ENCODE results near the gene MAP3K4.

MAP3K4 gene

DNA sequence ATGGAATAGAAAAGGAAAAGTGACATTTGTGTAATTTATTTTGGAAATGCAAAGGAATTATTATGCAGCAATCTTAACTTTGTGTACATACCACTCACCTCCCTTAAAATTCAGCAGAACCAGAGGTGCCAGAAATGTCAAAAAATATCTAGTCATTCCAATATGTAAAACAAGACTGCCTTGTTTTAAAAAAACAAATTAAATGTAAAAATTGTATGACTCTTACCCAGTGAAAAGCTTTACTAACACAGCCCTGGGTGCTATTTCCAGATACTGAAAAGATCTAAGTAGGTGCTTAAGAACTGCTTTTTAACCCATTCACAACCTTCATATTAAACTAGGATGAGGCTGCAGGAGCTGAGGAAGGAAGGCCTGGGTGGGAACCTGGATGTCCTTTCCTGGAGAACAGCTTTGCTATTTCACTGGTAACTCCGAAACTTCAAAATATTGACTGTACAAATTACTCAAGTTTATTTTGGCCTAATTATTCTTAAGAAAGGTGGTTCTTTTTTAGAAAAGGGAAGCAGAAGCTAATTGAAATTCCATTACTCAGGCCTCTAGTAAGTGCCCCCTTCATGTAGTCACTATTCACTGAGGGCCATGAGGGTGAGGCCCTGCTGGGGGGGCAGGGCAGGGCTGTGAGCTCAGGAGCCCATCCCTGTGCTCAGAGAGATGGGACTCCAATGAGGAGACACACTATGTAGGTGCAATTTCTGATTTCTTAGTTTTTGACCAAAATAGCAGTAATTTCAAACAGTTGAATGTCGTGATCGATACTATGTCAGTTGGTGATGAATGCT, 139.6 kb downstream of the MAP3K4 start:
- no peak for DNase-seq

DNA sequence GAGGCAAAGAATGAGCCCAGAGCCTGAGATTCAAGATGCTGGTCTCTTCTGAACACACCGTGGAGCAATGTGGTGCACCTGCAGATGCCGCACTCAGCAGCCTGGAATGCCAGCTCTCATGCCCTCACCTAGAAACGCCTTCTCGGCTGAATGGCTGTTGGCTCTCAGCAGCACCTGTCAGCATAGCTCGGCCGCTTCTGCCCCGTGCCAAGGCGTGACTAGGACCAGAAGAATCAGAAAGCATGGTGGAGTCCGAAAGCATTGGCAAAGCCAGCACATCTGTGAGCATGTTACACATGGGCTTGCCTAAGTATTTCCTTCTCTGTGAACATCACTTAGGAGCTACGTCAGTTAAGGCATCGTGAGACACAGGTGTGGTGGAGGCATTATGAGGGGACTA, 140.8 kb downstream of the MAP3K4 start:
- no peak for DNase-seq

DNA sequence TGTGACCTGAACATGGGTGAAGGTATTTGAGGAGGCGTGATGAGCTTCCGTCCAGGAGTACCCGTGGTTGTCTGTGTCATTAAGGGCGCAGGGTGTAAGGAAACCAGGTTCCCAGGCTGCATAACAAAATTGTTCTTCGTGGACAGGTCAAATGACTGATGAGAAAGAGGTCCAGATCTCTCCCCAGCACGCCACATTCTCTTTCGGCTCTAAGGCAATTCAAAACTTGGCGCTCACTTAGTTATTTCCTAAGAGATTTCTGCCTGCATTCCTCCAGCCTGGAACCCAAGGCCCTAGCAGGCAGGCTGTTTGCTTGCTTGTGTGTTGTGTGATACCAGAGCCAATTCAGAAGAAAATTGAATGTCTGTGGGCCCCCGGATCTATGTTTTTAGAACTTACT, 142.4 kb downstream of the MAP3K4 start:
- no peak for DNase-seq

DNA sequence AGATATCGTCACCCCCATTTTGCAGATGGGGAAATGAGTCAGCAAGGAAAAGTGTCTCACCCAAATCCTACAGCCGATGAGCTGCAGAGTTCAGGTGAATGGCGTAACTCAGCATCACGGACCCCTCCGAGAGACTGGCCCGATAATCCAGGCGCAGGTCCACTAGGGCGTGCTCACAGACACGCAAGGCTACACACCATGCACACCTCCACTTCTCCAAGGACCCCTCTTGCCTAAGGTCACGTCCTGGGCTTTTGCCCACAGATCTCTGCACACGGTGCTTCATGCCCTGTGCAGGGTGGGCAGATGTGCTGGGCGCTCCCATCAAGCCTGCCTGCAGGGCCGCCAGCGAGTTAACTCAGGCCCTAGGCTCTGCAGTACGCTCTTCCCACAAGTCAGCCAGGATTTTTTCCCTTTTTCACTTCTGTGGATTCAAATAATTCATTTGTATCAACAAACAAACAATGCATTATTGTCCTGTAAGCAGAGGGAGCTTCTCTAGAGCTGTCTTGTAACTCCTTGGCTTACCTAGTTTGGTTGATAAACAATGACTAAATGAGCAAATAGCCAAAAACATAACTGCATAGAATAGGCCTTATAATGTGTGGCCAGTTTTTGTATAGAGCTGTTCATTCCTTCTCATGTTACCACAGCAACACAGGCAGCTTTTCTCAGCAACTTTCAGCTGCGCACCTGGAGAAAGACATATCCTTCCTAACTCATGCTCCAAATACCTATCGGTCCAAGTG, 143.2 kb downstream of the MAP3K4 start:
- no peak for DNase-seq

DNA sequence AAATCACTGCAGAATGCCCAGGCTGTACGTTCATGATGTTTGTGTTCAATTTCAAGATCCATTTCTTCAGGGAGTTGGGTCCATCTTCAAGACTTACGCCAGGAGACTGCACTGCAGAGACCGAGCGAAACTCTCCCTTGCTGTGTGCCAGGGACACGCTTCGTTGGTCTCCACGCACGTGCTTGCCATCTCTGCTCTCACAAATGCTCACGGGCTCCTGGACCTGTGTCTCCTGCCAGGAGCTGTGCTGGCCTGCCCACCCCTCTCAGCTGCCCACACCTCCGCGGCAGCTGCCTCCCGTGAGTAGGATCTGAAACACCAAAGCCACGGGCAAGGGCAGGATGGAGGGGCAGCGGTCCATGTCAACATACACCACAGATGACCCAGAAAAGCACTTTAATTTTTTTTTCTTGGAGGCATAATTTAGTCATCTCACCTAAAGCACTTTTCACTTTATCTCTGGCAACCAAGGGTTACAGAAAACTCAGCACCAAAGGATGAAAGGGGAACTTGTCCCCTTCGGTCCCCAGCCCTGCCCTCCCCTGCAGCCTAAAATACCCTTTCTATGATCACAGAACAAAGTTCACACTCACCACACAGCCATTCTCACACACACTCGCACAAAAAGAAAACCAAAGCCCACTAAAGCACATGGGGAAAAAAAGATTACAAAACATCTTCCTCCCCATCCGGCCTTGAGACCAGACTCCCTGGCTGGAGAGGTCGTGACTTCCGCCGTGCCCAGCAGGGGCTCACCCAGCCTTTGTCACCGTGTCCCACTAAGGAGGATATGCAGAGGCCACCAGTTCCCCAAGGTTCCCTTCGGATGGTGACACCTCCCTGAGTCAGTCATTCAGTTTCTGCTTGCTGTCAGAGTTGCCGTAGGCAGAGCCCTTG, 144.4 kb downstream of the MAP3K4 start:
- no peak for DNase-seq

DNA sequence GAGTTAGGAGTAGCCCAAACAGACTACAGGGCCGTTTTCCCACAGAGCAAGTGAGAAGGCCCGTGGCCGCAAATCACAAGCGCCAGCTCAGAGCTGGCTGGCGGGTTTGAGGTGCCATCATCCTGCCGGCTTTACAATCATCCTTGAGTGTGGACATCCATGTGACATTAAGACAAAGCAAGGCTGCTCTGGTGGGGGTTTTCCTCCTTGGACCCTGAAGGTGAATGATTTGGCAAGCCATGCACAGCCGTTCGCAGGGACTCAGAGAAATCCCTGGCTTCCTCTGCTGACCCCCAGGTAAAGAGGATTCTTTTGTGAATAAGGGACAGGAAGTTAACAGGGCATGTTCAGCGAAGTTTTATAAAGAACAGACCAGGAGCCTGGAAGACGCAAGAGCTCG, 145.1 kb downstream of the MAP3K4 start:
- no peak for DNase-seq

DNA sequence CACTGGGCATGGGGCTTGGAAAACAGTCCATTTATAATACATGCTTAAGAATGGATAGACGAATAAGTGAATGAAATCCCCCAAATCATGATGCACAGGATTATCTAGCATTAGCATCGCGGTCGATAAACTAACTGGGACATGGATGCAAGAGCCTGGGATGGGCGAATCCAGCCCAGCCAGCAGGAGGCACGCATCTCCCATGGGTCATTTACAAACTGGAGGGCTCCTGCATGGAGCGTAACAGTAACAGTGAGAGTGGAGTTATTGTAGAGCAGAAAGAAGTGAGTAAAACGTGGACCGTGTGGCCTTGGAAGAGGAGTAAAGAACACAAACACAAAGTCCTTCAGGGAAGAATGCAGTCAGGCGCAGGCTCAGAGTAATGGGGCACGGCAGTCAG, 145.8 kb downstream of the MAP3K4 start:
- no peak for DNase-seq

DNA sequence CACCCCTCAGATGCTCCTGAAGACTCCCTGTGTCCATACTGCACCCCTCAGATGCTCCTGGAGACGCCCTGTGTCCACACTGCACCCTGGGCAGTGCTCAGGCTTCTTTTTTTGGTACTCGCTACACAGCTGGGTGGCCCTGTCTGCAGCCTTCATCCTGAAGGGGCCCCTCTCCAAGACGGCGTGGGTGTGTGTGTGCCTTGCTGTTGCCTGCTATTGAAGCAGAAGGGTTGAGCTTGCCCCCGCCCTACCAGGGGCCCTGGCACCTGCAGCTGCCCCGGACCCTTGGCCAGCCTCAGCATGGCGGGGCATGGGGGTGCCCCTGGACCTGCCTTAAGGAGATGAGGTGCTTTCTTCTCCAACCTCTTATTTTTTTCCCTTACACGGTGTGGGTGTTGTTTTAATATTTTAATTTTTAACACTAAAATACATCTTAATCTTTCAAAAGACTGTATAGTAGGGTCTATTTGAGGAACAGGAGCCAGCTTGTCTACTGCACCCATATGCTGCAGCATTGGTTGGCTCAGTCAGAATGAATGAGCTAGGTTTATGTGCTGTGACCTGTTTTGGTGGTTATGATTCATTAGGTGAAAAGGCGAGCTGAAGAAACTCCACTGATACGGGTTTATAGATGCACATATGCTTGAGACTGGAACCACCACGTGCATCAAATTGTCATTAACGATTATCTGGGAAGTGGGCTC, 146.4 kb downstream of the MAP3K4 start:
- DNase-seq: no peak

DNA sequence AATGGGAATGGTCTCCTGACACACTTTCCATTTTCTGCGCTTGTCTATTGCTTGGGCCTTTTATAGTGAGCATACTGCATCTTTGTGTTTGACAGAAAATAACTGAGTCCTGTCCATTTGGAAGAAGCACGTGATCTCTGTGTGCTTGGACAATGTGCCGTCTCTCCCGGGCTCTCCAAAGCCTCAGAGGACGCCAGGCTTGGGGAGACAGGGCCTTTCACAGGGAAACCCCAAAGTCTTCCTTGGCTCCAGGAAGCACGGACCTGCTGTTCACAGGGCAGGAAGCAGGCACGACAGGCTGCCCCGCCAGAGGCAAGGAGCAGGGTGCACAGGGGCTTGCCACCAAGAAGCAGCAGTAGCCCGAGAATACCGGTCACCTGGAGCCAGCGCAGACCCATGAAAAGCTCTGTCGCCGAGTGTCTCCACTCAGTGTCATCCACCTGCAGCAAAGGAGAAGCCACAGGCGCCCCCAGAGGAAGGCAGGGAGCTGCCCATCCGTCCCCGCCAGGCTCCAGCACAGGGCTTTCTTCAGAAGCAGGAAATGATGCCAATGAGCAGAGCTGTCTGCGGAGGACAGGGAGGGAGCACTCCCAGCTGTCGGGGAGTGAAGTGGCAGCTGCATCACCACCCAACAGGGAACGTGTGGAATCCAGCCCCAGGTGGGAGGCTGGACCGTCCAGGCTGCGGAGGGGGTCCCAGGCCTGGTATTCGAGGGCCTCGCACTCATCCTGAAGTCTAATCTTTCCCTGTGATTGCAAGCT, 147.2 kb downstream of the MAP3K4 start:
- DNase-seq: no peak

DNA sequence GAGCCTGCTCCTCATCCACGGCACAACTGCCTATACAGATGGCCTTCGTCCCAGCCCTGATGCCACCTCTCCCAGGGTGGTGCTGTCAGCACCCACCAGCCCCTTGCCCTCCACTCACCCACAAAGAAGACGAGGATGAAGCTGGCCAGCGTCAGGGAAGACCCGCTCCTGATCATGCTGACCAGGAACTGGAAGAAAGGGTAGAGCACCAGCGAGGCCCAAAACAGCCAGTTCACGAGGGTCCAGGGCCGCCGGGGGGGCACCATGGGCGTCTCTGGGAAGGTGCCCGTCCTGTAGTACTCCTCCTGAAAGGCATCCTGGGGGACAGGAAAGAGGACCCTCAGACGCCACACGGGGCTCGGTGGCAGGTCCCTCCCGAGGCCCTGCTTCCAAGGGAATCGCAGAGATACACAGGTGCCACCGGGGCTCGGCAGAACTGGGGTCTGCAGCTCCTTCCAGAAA, 147.8 kb downstream of the MAP3K4 start:
- no peak for DNase-seq

DNA sequence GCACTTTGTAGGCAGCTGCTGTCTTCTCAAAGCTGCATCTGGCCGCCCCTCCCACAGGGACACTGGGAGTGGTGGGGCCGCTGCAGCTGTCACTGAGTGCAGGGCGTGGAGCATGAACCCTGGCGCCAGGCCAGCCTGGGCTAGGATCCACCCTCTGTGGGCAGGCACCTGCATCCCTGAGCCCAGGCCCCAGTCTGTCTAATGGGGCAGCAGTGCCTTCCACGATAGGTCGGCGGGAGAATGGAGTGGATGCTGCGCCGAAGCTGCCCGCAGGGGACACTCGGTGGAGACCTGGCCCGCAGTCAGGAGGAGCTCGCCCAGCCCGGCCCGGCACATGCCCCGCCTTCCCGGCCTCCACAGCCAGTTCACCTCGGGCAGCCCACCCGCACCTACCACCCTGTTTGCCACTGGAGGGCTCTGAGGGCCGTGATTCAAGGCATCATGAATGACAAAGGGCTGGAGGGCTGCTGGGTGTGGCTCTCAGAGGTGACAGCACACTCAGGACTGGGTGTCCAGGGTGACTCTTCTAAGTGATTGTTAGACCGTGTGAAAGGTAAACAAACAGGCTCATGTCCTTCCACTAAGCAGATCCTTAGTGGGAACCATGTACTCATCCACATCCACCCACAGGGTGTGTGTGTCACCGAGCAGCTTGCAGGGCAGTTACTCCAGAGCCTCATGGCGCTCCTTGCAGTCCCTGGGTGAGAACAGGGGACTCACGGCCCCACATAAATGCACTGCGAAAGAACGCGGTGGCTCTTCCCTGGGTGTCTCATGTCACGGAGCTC, 148.4 kb downstream of the MAP3K4 start:
- DNase-seq: no peak

DNA sequence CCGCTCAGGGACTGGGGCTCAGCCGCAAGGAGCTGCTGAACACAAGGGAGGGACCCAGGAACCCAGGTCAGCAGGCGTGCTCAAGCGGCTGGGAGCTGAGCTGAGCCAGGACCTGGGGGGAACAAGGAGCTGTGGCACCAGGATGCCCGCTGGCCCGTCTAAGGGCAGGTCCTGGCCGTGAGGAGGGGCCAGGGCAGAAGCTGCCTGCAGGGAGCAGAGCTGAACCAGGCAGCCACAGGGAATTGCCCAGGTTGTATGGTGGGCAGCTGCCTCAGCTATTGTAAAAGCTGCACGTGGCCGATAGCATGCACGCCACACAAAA, 148.9 kb downstream of the MAP3K4 start:
- DNase-seq: no peak

DNA sequence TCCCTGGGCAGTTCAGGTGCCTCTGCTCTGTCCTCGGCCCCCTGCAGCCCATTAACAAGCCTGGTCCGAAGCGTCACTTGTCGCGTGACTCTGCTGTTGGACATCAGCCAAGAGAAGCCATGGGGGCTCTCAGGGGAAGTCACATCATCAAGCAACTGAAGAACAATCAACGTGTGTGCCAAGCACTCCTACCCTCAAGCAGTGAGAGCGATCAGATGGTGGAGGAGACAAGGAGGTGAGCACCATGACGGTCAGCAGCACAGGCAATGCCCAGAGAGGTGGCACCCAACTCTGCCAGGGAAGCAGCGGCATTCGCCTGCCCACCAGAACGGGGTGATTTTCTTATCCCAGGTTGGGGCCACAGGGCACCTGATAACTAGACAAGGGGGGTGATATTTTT, 149.6 kb downstream of the MAP3K4 start:
- no peak for DNase-seq

DNA sequence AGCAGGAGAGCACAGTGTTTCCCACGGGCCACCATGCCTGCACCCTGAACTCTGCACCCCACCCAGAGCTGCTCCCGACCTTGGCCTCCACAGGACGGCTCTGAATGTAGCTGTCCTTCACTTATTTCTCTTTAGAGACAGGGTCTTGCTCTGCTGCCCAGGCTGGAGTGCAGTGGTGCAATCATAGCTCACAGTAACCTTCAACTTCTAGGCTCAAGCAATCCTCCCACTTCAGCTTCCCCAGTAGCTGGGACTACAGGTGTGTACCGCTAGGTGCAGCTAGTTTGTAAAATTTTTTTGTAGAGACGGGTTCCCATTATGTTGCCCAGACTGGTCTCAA, 151.4 kb downstream of the MAP3K4 start:
- DNase-seq: no peak

DNA sequence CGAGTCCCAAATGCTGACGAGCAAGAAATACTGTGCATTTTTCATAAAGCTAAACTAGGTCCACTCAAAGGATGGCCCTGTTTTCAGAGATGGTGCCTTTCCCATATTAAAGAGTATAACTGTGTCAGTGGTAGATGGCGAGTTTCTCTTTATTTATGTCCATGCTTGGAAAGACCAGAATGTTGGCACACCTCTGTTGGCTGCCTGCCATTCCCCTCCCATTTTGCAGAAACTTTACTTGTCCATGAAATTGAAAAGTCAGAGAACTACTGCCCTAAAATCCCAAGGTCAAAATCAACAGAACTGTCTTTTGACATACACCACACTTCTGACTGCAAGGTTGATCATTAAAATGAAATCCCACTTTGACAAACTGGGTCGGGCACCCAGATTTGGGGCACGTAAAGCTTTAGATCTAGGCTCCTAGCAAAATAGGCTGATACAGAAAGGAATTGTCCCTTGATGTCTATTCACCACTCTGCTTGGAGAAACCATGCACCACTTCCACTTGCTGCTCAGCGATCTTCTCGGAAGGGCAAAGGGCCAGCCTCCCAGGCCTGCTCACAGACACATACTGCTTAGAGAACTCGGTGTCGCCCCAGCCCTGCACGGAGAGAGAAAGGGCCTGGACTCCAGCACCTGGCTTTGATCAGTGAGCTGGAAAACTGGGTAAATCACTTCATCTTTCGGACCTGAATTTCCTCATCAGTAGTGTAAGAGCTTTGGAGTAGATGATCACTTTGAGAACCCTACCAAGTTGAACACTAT, 152.3 kb downstream of the MAP3K4 start:
- DNase-seq: no peak

DNA sequence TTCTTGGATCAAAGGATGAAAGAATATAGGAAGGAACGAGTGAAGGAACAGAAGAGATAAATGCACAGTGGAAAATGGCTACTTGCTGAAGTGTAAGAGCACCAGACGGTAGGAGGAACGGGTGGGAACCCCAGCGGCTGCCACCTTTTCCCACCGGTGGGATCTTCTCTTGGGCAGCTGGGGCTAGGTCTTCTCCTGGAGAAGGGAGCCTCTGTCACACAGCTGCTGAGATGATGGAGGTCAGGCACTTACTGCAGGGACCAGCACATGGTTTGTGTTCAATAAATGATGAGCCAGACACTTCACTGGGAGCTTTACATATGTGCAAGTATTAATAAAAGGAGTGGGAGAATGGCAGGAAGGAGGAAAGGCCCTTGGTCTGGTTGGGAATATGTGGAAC, 158.6 kb downstream of the MAP3K4 start:
- no peak for DNase-seq

DNA sequence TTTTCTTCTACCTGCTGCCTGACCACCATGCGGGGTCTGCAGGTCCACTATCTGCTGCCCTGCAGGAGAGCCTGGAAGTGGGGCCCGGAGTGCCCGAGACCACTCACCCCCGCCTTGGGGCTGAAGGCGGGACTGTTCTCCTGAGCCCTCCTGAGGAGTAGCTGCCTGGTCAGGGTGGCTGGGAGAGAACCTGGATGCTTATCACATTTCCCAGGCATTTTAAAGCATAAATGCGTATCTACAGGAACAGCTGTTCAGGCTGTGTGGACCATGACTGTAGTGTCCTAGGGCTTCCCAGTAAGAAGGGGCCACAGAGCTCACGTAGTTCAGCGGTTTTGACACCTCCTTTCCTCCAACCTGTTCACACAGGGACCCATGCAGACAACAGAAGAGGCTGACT, 159.0 kb downstream of the MAP3K4 start:
- DNase-seq: no peak

DNA sequence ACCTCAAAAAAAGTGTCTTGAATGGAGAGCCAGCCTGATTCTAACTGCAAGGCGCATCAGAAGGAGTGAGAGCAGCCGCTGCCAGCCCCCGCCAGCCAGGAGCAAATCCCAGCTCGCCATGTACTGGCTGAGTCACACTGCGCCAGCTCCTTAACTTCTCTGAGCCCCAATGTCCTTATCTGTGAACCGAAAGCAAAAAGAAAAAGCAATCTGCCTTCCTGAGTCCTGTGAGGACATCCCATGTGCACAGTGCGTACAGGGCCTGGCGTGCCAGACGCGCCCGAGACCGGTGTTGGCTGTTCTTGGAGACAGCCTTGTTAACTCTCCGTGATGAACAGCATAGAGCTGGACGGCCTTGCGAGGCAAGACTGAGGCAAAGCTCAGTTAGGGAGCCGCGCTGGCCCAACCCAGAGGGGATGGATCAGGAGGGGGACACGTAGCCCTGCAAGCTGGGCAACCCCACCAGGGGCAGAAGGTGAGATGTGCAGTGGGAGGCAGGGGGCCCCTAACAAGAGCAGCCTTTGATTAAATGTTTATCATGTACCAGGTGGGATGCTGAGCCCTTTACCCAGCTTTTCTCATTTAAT, 159.6 kb downstream of the MAP3K4 start:
- no peak for DNase-seq

DNA sequence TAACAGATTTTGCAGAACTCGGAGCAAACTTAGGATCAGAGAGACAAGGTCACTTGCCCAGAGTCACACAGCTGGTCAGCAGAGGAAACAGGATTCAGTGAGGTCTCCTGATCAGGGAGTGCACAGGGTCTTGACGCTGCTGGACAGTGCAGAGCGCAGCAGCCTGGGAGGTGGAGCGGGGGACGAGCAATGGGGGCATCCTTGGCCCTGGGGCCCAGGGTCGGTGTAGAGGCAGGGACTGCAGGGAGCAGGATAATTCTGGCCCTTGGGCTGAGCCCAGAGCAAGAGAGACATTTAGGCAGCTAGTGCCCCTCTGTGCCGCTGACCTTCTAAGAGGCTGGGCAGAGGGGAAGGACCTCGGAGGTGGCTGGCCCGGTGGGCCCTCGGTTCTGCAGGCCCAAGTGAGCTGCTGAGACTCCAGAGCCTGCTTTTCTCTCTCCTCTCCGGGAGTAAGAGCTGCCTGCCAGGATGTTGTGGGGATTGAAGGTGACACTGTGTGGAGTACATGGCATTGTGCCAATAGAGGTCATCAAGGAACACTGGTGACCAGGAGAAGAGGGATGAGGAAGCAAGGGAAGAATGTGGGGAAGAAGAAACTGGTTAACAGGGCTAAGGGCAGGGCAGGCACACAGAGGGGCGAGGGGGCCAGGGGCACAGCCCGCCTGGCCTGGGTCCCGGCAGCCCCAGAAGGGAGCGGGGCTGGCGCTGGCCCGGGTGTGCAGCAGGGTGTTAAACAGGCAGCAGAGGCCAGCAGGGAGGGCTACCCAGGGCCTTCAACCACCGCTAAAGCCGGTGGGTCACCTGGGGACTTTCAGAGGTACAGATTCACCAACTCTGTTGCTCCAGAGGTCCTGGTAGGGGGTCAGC, 160.3 kb downstream of the MAP3K4 start:
- no peak for DNase-seq

Data from amniotic stem cell (primary cell).